Endothelial cell (in vitro differentiated cells): ENCODE results near the gene TMEM184C. TPM values are rescaled to one million over a fixed set of nuclear protein-coding genes. Genes with fewer than 3 reads are reported as not detected.

Experiments used
- DNase-seq: peaks from one replicate; pipeline ENCODE4 v3.0.0; 2021; ENCODE audit warnings: low spot score
- H3K27ac Mint-ChIP-seq: one replicate; pipeline ENCODE4 v1.8.0; 2021; ENCODE audit warnings: mixed read lengths, inconsistent platforms; ENCODE audit not compliant: unreplicated experiment
- H3K27me3 Mint-ChIP-seq: one replicate; pipeline ENCODE4 v1.8.0; 2021; ENCODE audit warnings: mild to moderate bottlenecking, moderate library complexity, mixed read lengths, inconsistent platforms; ENCODE audit not compliant: unreplicated experiment
- H3K36me3 Mint-ChIP-seq: one replicate; pipeline ENCODE4 v1.8.0; 2021; ENCODE audit warnings: mild to moderate bottlenecking, low read depth, mixed read lengths, inconsistent platforms; ENCODE audit not compliant: unreplicated experiment
- H3K4me1 Mint-ChIP-seq: one replicate; pipeline ENCODE4 v1.8.0; 2021; ENCODE audit warnings: mild to moderate bottlenecking, mixed read lengths, inconsistent platforms; ENCODE audit not compliant: unreplicated experiment
- H3K4me3 Mint-ChIP-seq: one replicate; pipeline ENCODE4 v1.8.0; 2021; ENCODE audit warnings: mild to moderate bottlenecking, mixed read lengths, inconsistent platforms; ENCODE audit not compliant: unreplicated experiment
- H3K9me3 Mint-ChIP-seq: one replicate; pipeline ENCODE4 v1.8.0; 2021; ENCODE audit warnings: mixed read lengths, inconsistent platforms; ENCODE audit not compliant: unreplicated experiment
- CTCF ChIP-seq: fragments of 200-600 bp; sonication (generic); IDR thresholded peaks from one replicate; pipeline ENCODE4 v1.5.0; 2021; ENCODE audit warnings: antibody characterized with exemption; ENCODE audit not compliant: unreplicated experiment
- total RNA-seq: library from RNA; stranded (reverse); fragmentation: NEBNext Ultra II Directional; extraction: Animal tissue kit (Norgen Biotek cat#: 25700); gene quantifications from one replicate; pipeline ENCODE4 v1.2.1, GENCODE V29; 2021; ENCODE audit not compliant: unreplicated experiment

The TMEM184C gene
- total RNA-seq, 1 donor from 2014 or later = 26.2 TPM

GRCh38 chr4:147678796-147679549 is 61.8 kb downstream of the TMEM184C start:
- Mint-ChIP-seq H3K4me1 (no peaks in the 10 kb centered on the region), H3K9me3 (no peaks in the 10 kb centered on the region), H3K27me3 (peaks cover 3% of the 10 kb centered on the region), H3K36me3 (peaks cover 3% of the 10 kb centered on the region), H3K4me3 (no peak overlapping the region), H3K27ac (no peak overlapping the region)
- no peak for DNase-seq
- TF ChIP-seq CTCF = no peak

DNA sequence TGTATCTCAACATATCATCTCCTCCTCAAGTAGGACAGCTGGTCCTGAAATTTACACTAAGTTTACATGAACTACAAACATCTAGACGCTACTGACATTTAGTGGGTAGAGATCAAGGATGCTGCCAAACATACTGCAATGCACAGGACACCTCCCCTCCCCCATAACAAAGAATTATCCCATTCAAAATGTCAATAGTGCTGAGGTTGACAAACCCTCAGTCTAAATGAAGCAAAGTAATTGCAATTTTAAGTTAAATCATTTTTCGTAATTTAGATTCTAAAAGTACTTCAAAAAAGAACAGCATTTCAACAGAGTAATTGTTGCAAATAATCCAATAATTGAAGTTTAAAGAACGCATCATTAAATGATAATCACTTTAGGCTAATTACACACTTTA is 65.6 kb downstream of the TMEM184C start:
- Mint-ChIP-seq H3K4me3 (peak overlapping the region; percentile 93), H3K36me3 (peaks cover 3% of the 10 kb centered on the region), H3K9me3 (no peaks in the 10 kb centered on the region), H3K27me3 (peaks cover 3% of the 10 kb centered on the region), H3K4me1 (no peaks in the 10 kb centered on the region), H3K27ac (no peak overlapping the region)
- TF ChIP-seq CTCF = no peak
- DNase-seq = no peak

DNA sequence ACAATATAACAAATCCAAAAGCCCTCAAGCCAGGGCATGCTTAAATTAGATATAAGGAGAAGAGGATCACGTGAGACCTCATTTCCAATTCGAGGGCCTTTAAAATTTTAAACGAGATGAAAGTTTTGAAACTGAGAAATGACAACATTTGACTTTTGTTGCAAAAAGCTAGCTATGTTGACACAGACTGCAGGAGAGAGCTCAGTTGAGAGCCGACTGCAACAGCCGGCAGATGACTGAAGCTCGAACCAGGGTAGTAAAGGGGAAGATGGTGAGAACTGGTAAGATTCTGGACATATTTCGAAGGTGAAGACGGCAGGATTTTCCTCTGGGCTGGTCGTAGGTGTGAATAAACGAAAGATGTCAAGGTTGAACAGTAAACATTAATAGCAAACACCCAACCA is 66.0 kb downstream of the TMEM184C start:
- peak overlapping the region; percentile 69 for H3K27ac Mint-ChIP-seq

GRCh38 chr4:147683717-147684700 is 66.8 kb downstream of the TMEM184C start, which contains the start of gene PRMT9:
Gene PRMT9 (minus strand): TSS chr4:147684163. CDS start chr4:147683987, 176 bp downstream.
- H3K36me3 Mint-ChIP-seq = peaks cover 3% of the 10 kb centered on the region
- no peaks in the 10 kb centered on the region for H3K4me1 Mint-ChIP-seq
- no peaks in the 10 kb centered on the region for H3K9me3 Mint-ChIP-seq
- peak; percentile 89 for DNase-seq
- peaks cover 3% of the 10 kb centered on the region for H3K27me3 Mint-ChIP-seq
- peak within 1 kb of the TSS; percentile 69 for H3K27ac Mint-ChIP-seq
- H3K4me3 Mint-ChIP-seq = peak within 1 kb of the TSS; percentile 93
- TF ChIP-seq CTCF = no peak

More for the DNA sequence above, 66.0 kb downstream of the TMEM184C start:
- Mint-ChIP-seq H3K27me3 (peaks cover 3% of the 10 kb centered on the region), H3K4me1 (no peaks in the 10 kb centered on the region), H3K9me3 (no peaks in the 10 kb centered on the region), H3K36me3 (peaks cover 3% of the 10 kb centered on the region), H3K4me3 (peak overlapping the region; percentile 93)
- no peak for DNase-seq
- TF ChIP-seq CTCF = no peak
